IPS-20b (cell line): ENCODE measurements around the gene GTF2H2.
"Not testable (repeated sequence)": the region's sequence is repeated elsewhere in the genome, so short reads cannot be mapped to it uniquely, and the experiment has no call there.

Experiments used
- H3K27ac ChIP-seq: one replicate; pipeline ENCODE4 v1.5.1; 2013; ENCODE audit warnings: low read length
- H3K27me3 ChIP-seq: 2 replicates; pipeline ENCODE4 v1.6.1; 2013; ENCODE audit warnings: mild to moderate bottlenecking, low read length, inconsistent platforms; ENCODE audit not compliant: insufficient read depth
- H3K36me3 ChIP-seq: 2 replicates; pipeline ENCODE4 v1.6.1; 2013; ENCODE audit warnings: low read depth, mild to moderate bottlenecking, inconsistent platforms, low read length, moderate library complexity; ENCODE audit not compliant: insufficient read depth
- H3K4me1 ChIP-seq: 2 replicates; pipeline ENCODE4 v1.6.1; 2013; ENCODE audit warnings: mild to moderate bottlenecking, control low read depth, inconsistent platforms, low read length, moderate library complexity; ENCODE audit not compliant: insufficient read depth
- H3K4me3 ChIP-seq: 2 replicates; pipeline ENCODE4 v1.5.1; 2013; ENCODE audit warnings: mild to moderate bottlenecking, low read length, inconsistent platforms
- H3K9ac ChIP-seq: 2 replicates; pipeline ENCODE4 v1.6.1; 2013; ENCODE audit warnings: low read depth, mild to moderate bottlenecking, inconsistent platforms, low read length, moderate library complexity
- H3K9me3 ChIP-seq: 2 replicates; pipeline ENCODE4 v1.6.1; 2013; ENCODE audit warnings: mild to moderate bottlenecking, low read depth, low read length, inconsistent platforms; ENCODE audit not compliant: insufficient read depth

The GTF2H2 gene

GRCh38 chr5:71067262-71067928, at the start of gene GTF2H2:
Gene GTF2H2 (minus strand): TSS chr5:71067676. CDS start chr5:71062763, 4,913 bp downstream.
- H3K27ac ChIP-seq, H3K27me3 ChIP-seq, H3K36me3 ChIP-seq: not testable (repeated sequence)

GRCh38 chr5:71109730-71110275, 42.3 kb upstream of the GTF2H2 start:
- not testable (repeated sequence) for H3K27me3 ChIP-seq, H3K27ac ChIP-seq, H3K9ac ChIP-seq, H3K4me1 ChIP-seq, H3K4me3 ChIP-seq, H3K36me3 ChIP-seq, H3K9me3 ChIP-seq

More at GRCh38 chr5:71067262-71067928, at the start of gene GTF2H2:
- H3K9ac ChIP-seq, H3K4me3 ChIP-seq, H3K4me1 ChIP-seq, H3K9me3 ChIP-seq: not testable (repeated sequence)

- not testable (repeated sequence) for H3K27ac ChIP-seq, H3K27me3 ChIP-seq, H3K9me3 ChIP-seq, H3K4me1 ChIP-seq, H3K36me3 ChIP-seq, H3K9ac ChIP-seq, H3K4me3 ChIP-seq
Measured at GRCh38 chr5:71099996-71100395, 32.5 kb upstream of the GTF2H2 start.

- not testable (repeated sequence) for H3K9me3 ChIP-seq, H3K27me3 ChIP-seq, H3K36me3 ChIP-seq, H3K4me3 ChIP-seq, H3K4me1 ChIP-seq
- Histone ChIP-seq H3K9ac (peak overlapping the region; percentile 66; the same call in 1 of the 2 replicates), H3K27ac (peak overlapping the region; percentile 57)
Measured at GRCh38 chr5:71097930-71098203, 30.4 kb upstream of the GTF2H2 start.

GRCh38 chr5:71097173-71097929, 29.9 kb upstream of the GTF2H2 start:
- not testable (repeated sequence) for H3K27me3 ChIP-seq, H3K4me3 ChIP-seq, H3K4me1 ChIP-seq, H3K36me3 ChIP-seq, H3K9me3 ChIP-seq
- Histone ChIP-seq H3K27ac (peak overlapping the region; percentile 57), H3K9ac (peak overlapping the region; percentile 66; the same call in 1 of the 2 replicates)

- H3K4me1 ChIP-seq, H3K36me3 ChIP-seq, H3K9ac ChIP-seq, H3K9me3 ChIP-seq, H3K27me3 ChIP-seq, H3K27ac ChIP-seq, H3K4me3 ChIP-seq: not testable (repeated sequence)
Measured at GRCh38 chr5:71089773-71090172, 22.3 kb upstream of the GTF2H2 start.

GRCh38 chr5:71088754-71089153, 21.3 kb upstream of the GTF2H2 start:
- H3K4me3 ChIP-seq, H3K9ac ChIP-seq, H3K4me1 ChIP-seq, H3K36me3 ChIP-seq, H3K27me3 ChIP-seq, H3K9me3 ChIP-seq, H3K27ac ChIP-seq: not testable (repeated sequence)

GRCh38 chr5:71086145-71086544, 18.7 kb upstream of the GTF2H2 start:
- not testable (repeated sequence) for H3K27me3 ChIP-seq, H3K9ac ChIP-seq, H3K4me1 ChIP-seq, H3K9me3 ChIP-seq, H3K27ac ChIP-seq, H3K4me3 ChIP-seq, H3K36me3 ChIP-seq

- not testable (repeated sequence) for H3K27ac ChIP-seq, H3K4me3 ChIP-seq, H3K9me3 ChIP-seq, H3K4me1 ChIP-seq, H3K9ac ChIP-seq, H3K36me3 ChIP-seq, H3K27me3 ChIP-seq
Measured at GRCh38 chr5:71084280-71085063, 17.0 kb upstream of the GTF2H2 start.

GRCh38 chr5:71082898-71083297, 15.4 kb upstream of the GTF2H2 start:
- H3K4me3 ChIP-seq, H3K27me3 ChIP-seq, H3K9me3 ChIP-seq, H3K9ac ChIP-seq, H3K36me3 ChIP-seq, H3K27ac ChIP-seq, H3K4me1 ChIP-seq: not testable (repeated sequence)

GRCh38 chr5:71082340-71082739, 14.9 kb upstream of the GTF2H2 start:
- H3K27me3 ChIP-seq, H3K36me3 ChIP-seq, H3K4me3 ChIP-seq, H3K27ac ChIP-seq, H3K9ac ChIP-seq, H3K4me1 ChIP-seq, H3K9me3 ChIP-seq: not testable (repeated sequence)

GRCh38 chr5:71061322-71061721, 6.2 kb downstream of the GTF2H2 start:
- H3K36me3 ChIP-seq, H3K27ac ChIP-seq, H3K27me3 ChIP-seq, H3K9ac ChIP-seq, H3K4me1 ChIP-seq, H3K4me3 ChIP-seq, H3K9me3 ChIP-seq: not testable (repeated sequence)
